Stimulated activated CD8-positive, alpha-beta memory T cell treated with anti-CD3 and anti-CD28 coated beads, Interleukin-15, amount 100 ng/mL, for 1 hour (primary cell): ENCODE measurements around the gene GNE.
"Not testable (repeated sequence)": the region's sequence is repeated elsewhere in the genome, so short reads cannot be mapped to it uniquely, and the experiment has no call there.

Source experiments
- DNase-seq: peaks from one replicate; pipeline ENCODE4 v3.0.0-alpha.2; 2020; ENCODE audit warnings: low read depth

Gene GNE

DNA sequence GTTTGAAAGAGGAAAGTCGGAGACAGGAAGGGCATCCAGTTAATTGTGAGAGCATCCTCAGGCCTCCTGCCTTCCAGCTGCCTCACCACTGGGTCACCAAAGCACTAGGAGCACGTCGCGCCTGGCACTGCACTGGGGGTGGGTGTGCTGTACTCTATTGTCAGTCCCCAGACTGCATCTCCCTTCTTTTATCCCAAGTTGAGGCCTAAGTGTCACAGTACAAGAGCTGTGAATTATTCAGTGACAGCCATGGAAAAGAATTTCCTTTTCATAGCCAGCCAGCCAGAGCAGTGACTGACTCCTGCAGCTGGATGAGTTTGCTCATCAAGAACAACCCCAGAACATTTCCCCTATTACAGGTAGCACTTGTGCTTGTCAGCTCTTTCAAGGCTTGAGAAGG is 51.2 kb downstream of the GNE start:
- no peak for DNase-seq

DNA sequence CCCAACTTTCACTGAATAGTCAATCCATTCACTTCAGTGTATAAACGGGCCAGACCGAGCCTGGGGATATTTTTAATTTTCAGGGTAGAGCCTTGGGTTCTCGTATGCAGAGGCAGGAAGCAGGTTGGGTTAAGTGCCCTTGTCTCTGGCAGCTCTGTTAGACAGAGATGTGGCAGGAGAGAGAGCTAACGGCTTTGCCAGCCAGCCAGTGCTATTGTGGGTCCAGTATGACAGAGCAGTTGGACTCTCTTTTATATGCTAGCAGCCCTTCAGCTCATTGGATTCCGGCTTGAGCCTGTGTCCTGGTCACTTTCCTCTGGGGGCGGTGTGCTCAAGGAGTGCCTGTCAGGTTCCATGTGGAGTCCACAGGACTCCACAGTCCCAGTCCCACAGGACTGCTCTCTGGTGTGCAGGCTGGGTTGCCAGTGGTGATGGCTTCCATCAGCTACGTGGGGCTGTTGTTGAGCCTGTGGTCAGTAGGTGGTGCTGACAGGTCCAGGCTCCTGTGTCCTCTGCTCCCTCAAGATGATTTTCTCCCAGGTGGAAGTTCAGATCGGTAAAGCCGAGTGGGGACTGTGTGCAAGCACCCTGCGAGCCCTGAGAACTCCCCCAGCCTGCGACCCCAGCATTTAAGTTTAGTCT is 53.2 kb downstream of the GNE start:
- no peak for DNase-seq

DNA sequence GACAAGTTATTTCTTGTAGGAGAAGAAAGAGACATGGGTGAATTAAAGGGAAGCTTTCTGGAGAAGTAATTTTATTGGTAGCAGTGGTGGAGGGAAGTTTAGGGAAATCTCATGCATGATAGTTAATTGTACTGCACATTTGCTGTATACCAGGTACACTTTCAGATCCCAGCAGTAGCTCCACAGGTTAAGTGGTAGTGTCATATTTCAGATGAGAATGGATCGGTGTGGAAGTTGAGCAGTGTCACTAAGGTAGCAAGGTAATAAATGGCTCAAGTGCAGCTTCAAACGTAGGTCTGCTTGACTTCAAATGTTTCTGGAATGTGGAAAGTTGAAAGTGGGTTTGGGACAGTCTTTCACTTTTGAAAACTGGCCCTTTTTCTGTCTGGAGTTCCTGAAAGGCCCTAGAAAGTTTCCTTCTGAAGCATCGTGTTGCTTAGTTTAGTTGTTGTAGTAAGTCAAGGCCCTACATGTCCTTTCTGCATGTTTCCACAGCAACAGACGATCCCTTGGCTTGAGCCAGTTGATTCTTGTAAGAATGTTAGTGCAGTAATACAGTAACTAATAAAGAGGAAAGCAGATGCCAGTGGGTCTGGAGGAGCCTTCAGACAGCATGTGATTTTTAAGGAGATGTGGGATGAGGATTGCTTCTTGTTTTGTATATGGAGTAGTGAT is 63.8 kb downstream of the GNE start:
- no peak for DNase-seq

DNA sequence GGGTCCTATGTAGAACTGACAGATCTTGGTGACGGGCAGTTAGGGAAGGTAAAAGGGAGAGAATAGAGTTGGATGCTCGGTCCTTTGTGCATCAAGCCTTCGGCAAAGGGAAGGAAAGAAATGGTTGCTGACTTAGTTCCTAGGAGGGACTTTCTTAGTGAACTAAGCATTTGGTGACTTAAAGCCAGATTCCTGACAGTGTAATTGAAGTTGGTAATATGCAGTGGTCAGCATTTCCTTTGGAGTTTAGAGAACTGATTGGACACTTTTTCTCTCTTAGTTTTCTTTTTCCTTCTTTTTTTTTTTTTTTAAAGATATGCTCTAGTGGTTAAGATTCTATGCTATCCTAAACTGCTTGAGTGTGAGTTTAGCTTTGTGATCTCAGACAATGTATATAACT is 65.2 kb downstream of the GNE start:
- DNase-seq, result no peak

DNA sequence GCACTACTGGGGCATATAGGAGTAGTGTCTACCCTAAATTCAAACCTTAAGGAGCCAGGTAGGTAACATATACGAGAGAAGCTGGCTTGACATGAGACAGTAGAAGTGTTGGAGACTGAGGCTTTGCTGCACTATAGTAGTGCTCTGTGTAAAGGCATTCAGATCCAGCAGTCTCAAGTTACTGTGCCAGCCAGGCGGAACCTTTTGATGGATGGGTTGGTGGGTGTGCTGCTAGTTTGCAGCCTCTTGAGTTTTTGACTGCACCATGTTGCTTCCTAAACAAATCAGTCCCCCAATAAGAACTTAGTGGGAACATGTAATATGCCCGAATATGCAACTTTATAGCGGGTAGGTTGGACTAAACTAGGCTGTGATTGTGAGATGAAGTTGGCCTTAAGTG is 66.1 kb downstream of the GNE start:
- no peak for DNase-seq

DNA sequence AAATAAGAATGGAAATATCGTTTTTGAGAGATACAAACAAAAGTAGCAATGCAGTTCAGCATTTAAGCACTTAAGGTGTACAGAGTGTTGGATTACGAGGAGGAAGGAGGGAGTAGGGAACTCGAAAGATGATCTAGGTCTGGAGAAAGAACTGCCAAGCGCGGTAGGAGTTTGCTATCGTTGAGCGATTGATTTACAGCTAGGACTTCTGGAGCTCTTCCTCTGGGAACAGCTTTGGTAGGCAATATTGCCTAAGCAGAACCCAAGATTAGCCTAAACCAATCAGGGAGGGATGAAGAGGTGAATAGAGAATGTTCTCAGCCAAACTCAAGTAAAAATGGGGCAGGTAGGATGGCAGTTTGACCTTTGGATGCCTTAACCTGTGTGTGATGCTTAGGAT is 66.6 kb downstream of the GNE start:
- DNase-seq, result no peak

DNA sequence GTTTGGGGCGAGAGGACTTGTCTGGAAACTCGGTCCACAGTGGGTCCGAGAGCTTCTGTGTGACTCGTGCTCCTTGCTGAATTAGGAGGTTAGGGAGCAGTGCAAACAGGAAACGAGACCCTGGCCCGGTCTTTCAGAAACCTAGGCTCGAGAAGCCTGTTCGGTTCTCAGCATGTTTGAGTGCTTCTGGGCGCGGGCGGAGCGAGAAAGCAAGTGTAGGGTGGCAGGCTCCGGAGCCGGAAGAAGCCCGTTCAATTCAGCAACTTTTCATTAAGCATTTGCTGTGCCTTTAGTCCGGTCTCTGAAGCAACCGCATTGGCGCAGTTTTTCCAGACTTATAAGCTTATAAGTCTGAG is 67.0 kb downstream of the GNE start:
- peak; percentile 15 for DNase-seq

DNA sequence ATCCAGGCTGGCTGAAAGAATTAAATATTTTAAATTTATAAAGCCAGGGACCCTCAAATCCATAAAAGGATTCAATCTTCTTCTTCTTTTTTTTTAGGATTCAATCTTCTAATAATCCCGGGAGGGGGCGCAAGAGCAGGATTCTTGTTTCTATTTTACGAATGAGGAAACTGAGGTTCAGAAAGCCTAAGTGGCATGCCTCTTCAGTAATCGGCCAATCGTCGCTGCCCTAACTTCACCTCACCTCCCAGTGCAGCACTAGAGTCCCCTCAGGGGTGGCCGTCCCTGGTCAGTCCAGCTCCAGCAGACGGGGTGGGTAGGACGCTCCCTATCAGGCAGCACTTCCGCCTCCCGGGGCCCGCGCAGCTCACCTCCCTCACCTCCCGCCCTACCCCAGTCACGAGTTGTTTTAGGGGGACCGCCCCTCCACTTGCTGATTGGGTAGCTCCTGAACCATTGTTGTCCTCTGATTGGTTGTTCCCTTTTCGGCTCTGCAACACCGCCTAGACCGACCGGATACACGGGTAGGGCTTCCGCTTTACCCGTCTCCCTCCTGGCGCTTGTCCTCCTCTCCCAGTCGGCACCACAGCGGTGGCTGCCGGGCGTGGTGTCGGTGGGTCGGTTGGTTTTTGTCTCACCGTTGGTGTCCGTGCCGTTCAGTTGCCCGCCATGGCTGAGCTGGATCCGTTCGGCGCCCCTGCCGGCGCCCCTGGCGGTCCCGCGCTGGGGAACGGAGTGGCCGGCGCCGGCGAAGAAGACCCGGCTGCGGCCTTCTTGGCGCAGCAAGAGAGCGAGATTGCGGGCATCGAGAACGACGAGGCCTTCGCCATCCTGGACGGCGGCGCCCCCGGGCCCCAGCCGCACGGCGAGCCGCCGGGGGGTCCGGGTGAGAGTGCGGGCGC is 67.6 kb downstream of the GNE start, which contains the start of gene CLTA:
TSS of gene CLTA (plus strand) at position 534 of the 902 bp plus-strand sequence. CDS start at position 670, 136 bp downstream.
- peak; percentile 89 for DNase-seq

DNA sequence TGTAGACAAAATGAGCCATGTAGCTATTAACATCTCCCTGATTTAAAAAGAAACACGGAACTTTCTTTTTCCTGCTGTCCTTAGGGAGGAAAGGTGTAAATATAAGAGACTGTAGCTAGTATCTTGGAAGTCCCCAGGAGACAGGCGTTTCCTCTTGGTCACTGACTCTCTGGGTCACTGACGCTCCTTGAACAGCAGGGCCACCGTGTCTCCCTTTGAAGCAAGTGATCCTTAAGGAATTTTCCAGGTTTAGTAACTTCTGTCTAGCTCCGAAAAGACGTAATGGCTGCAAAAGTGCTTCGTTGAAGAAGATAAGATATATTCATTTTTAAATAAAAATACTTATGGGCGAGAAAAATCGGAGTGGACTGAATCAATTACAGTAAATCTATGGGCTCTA is 68.3 kb downstream of the GNE start:
- DNase-seq, result no peak

DNA sequence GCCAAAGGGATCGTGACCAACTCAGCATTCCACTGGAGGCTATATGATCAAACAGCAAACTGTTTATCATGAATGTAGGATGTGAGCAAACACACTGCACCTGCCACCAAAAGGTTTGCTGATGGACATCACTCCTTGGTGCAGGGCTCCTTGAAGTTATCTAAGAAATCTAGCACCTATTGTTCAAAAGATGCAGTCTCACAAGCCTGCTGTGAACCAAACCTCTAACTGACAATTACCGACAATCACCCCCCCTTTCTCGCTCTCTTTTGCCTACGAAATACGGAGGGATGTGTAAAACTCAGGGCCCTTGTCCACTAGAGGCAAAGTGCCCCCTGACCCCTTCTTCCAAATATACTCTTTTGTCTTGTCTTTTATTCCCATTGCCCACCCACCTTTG is 70.0 kb downstream of the GNE start:
- no peak for DNase-seq

DNA sequence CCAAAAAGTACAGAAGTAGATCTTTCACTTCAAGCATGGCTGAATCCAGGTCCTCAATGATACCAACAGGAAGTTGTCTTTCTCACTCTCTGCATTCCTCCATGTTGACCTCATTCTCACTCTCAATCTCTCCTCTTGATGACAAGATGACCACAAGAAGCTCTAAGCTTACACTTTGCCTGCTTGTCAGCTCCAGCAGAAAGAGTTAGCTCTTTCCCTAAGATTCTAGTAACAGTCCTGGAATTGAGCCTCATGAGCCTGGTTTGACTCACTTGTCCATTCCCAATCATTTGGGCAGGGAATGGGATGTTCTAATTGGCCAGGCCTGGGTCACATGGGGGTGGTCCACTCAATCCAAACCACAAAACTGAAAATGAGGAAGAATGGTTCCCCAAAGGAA is 70.8 kb downstream of the GNE start:
- DNase-seq, result no peak

DNA sequence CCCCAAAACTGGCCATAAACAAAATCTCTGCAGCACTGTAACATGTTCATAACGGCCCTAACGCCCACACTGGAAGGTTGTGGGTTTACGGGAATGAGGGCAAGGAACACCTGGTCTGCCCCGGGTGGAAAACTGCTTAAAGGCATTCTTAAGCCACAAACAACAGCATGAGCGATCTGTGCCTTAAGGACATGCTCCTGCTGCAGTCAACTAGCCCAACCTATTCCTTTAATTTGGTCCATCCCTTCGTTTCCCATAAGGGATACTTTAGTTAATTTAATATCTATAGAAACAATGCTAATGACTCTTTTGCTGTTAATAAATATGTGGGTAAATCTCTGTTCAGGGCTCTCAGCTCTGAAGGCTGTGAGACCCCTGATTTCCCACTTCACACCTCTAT is 78.0 kb downstream of the GNE start:
- DNase-seq, result not testable (repeated sequence)

DNA sequence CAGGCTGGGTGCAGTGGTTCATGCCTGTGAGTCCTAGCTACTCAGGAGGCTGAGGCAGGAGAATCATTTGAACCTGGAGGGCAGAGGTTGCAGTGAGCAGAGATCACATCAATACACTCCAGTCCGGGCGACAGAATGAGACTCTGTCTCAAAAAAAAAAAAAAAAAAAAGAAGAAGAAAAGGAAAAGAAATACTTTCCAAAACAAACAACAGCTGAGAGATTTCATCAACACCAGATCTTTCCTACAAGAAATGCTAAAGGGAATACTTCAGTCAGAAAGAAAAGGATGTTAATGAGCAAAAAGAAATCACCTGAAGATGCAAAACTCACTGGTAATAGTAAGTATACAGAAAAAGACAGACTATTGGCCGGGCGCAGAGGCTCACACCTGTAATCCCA is 80.7 kb downstream of the GNE start:
- no peak for DNase-seq

DNA sequence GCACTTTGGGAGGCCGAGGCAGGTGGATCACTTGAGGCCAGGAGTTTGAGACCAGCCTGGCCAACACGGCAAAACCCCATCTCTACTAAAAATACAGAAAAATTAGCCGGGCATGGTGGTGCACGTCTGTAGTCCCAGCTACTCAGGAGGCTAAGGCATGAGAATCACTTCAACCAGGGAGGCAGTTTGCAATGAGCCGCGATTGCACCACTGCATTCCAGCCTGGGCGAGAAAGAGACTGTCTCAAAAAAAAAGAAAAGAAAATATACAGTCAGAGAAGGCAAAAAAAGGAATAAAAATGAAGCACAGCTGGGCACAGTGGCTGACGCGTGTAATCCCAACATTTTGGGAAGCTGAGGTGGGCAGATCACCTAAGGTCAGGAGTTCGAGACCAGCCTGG is 81.8 kb downstream of the GNE start:
- not testable (repeated sequence) for DNase-seq

DNA sequence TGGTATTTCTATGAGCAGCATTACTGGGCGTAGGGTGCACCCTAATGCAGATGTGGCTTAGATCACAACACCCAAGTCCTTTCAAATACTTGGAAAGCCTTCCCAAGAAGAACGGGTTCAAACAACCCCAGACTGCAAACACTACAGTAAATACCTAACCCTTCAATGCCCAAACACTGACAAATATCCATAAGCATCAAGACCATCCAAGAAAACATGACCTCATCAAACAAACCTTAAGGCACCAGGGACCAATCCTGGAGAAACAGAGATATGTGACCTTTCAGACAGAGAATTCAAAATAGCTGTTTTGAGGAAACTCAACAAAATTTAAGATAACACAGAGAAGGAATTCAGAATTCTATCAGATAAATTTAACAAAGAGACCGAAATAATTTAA is 83.0 kb downstream of the GNE start:
- DNase-seq, result not testable (repeated sequence)

DNA sequence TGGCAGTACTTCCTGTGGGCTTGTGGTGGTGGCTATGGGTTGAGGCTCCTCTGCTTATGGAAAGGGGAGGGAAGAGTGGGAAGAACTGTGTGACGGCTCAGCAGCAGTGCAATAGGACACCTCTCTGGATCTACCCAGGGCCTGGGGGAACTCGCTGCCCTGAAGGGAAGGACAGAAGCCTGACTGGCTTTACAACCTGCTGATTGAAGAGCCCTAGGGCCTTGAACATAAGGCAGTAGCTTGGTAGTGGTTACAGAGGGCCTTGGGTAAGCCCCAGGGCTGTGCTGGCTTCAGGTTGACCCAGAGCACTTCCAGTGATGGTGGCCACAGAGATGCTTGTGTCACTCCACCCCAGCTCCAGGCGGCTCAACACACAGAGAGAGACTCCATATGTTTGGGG is 83.5 kb downstream of the GNE start:
- DNase-seq, result no peak

DNA sequence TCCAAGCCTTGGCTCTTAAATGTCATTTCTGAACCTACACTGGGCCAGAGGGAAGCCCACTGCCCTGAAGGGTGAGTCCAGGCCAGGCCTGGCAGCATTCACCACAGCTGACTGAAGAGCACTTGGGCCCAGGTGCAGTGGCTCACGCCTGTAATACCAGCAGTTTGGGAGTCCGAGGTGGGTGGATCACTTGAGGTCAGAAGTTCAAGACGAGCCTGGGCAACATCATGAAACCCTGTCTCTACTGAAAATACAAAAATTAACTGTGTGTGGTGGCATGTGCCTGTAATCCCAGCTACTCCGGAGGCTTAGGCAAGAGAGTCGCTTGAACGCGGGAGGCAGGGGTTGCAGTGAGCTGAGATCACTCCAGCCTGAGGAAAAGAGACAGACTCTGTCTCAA is 84.0 kb downstream of the GNE start:
- DNase-seq, result no peak

DNA sequence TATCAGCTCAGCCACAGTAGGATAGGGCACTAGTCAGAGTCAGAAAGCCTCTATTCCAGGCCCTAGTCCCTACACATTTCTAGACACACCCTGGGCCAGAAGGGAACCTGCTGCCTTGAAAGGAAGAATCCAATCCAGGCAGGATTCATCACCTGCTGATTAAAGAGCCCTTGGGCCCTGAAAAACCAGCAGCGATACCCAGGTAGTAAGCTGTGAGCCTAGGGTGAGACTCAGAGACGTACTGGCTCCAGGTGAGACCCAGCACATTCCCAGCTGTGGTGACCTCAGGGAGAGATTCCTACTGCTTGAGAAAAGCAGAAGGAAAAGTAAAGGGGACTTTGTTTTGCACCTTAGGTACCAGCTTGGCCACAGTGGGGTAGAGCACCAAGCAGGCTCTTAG is 84.4 kb downstream of the GNE start:
- no peak for DNase-seq

DNA sequence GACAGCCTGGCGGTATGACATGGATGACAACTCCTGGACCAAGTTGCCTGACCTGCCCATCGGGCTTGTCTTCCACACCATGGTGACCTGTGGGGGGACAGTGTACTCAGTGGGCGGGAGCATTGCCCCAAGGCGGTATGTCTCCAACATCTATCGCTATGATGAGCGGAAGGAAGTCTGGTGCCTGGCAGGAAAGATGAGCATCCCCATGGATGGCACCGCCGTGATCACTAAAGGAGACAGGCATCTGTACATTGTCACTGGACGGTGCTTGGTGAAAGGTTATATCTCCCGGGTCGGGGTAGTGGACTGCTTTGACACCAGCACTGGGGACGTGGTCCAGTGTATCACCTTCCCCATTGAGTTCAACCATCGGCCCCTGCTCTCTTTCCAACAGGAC is 87.7 kb downstream of the GNE start:
- DNase-seq, result no peak

DNA sequence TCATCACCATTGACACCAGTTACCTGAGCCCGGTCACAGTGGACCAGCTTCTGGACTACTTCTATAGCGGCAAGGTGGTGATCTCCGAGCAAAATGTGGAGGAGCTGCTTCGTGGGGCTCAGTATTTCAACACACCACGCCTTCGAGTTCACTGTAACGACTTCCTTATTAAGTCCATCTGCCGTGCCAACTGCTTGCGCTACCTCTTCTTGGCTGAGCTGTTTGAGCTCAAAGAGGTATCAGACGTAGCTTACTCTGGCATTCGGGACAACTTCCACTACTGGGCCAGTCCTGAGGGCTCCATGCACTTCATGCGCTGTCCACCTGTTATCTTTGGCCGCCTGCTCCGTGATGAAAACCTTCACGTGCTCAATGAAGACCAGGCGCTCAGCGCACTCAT is 88.5 kb downstream of the GNE start:
- DNase-seq, result no peak

DNA sequence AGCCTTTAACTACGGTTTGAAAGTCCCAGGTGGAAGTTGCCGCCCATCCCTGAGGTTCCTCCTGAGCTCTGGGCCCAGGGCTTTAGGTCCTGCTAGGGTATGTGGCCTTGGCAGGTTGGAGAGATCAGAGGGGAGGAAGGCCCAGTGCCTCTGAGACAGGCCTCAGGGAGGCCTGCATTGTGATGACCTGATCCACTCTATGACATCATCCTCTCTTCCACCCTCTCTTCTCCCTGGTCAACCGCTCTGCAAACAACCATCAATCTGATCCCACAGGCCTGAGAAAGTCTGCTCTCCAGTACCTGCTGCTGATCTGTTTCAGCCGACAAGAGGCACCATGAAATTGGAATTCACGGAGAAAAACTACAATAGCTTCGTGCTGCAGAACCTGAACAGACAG is 89.1 kb downstream of the GNE start, which contains the start of gene CCIN:
TSS of gene CCIN (plus strand) at position 223 of the 400 bp plus-strand sequence. CDS start at position 338, 115 bp downstream.
- DNase-seq, result no peak

DNA sequence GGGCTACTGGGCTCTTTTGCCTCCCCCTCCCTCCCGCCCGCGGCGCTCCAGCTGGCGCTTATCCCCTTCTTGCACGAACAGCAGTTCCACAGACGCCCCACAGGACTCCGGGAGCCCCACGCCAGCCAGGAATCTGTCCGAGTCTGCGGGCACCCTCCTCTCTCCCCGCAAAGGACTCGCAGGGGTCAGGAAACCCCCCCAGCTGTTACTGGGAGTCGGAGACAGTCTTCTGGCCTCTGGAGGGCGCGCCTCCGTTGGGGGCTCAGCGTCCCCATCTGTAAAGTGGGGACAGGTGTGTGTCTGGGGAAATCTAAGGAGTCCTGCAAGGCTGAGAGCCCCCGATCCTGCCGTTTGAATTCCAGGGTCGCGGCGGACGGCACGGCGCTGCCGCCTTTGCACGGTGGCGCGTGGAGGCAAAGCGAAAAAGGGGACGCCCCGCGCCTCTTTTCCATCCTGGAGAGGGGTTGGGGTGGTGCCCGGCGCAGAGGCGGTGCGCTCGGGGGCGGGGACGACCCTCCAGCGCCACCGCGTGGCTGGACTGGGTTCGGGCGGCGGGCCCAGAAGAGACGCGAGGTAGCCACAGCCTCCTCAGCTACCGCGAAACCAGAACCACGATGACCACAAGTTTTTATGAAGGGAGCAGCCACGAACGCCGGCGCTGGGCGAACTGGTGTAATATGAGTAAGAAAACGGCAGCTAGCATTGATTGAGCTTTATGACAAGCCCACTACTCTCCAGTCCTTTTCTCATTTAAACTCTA is 91.9 kb downstream of the GNE start:
- DNase-seq, result peak; percentile 67
